K562 (cell line): ENCODE data around the gene BRPF1. TPM values are rescaled to one million over a fixed set of nuclear protein-coding genes. Genes with fewer than 3 reads are reported as not detected.

Source experiments
- ATF7 ChIP-seq: fragments of 450-650 bp; IDR thresholded peaks from 2 replicates; pipeline ENCODE4 v1.7.1; 2014; ENCODE audit warnings: mild to moderate bottlenecking, moderate library complexity
- CREBBP ChIP-seq: IDR thresholded peaks from one replicate; pipeline ENCODE4 v1.6.1; 2012; ENCODE audit warnings: low read depth, mild to moderate bottlenecking, control low read depth, inconsistent platforms, low read length
- DEAF1 ChIP-seq: fragments of 450-650 bp; formaldehyde crosslinking; IDR thresholded peaks from 2 replicates; pipeline ENCODE4 v1.4.0; 2020; ENCODE audit warnings: mild to moderate bottlenecking, moderate library complexity
- E2F8 ChIP-seq: fragments of 450-650 bp; IDR thresholded peaks from 2 replicates; pipeline ENCODE4 v1.7.1; 2018; ENCODE audit warnings: mild to moderate bottlenecking, low read depth; ENCODE audit not compliant: partially characterized antibody
- ELF1 ChIP-seq: fragments of 200-800 bp; sonication (Bioruptor generic); IDR thresholded peaks from 2 replicates; pipeline ENCODE4 v1.6.1; 2016; ENCODE audit warnings: missing genetic modification characterization, missing compliant biosample characterization
- ESRRB ChIP-seq: fragments of 250-450 bp; sonication (Bioruptor Pico); IDR thresholded peaks from 2 replicates; pipeline ENCODE4 v1.5.0; 2020; ENCODE audit warnings: mild to moderate bottlenecking, moderate library complexity, borderline replicate concordance
- GMEB1 ChIP-seq: fragments of 250-450 bp; sonication (Bioruptor Pico); IDR thresholded peaks from 2 replicates; pipeline ENCODE4 v1.4.0; 2020; ENCODE audit warnings: mild to moderate bottlenecking
- HDAC1 ChIP-seq, 2 experiments: fragments of 450-650 bp; IDR thresholded peaks; 2 replicates each; pipeline ENCODE4 v1.6.1; 2016 to 2017; ENCODE audit warnings: inconsistent platforms in 1 of 2, mild to moderate bottlenecking in 1 of 2, moderate library complexity in 1 of 2
- JUNB ChIP-seq: fragments of 450-650 bp; formaldehyde crosslinking; conservative IDR thresholded peaks from 2 replicates; pipeline ENCODE4 v1.4.0; 2020; ENCODE audit warnings: mild to moderate bottlenecking
- MCM3 ChIP-seq: fragments of 450-650 bp; IDR thresholded peaks from 2 replicates; pipeline ENCODE4 v1.6.1; 2016
- NR0B1 ChIP-seq: fragments of 450-650 bp; IDR thresholded peaks from one replicate; pipeline ENCODE4 v1.6.1; 2018; ENCODE audit warnings: mild to moderate bottlenecking, moderate library complexity; ENCODE audit not compliant: partially characterized antibody
- NR2C2 ChIP-seq, 2 experiments: fragments of 200-800 bp in 1 of 2; sonication (Bioruptor generic) in 1 of 2; sonication (generic) in 1 of 2; formaldehyde crosslinking in 1 of 2; IDR thresholded peaks; 2 replicates each; pipeline versions ENCODE4 v1.6.1 to v1.8.0; 2016 to 2022; ENCODE audit warnings: mild to moderate bottlenecking in 1 of 2, missing compliant biosample characterization in 1 of 2, missing genetic modification characterization in 1 of 2, missing genetic modification reagents in 1 of 2
- NR2F6 ChIP-seq: fragments of 450-650 bp; formaldehyde crosslinking; IDR thresholded peaks from 2 replicates; pipeline ENCODE4 v1.4.0; 2020; ENCODE audit warnings: mild to moderate bottlenecking
- PATZ1 ChIP-seq: fragments of 250-450 bp; sonication (Bioruptor Pico); IDR thresholded peaks from 2 replicates; pipeline ENCODE4 v1.5.0; 2020; ENCODE audit warnings: mild to moderate bottlenecking, borderline replicate concordance
- XRCC3 ChIP-seq: fragments of 450-650 bp; IDR thresholded peaks from 2 replicates; pipeline ENCODE4 v1.6.1; 2017; ENCODE audit warnings: mild to moderate bottlenecking, moderate library complexity
- ZNF274 ChIP-seq: IDR thresholded peaks from 2 replicates; pipeline ENCODE4 v1.6.1; 2011; ENCODE audit warnings: low read depth, mild to moderate bottlenecking, low read length, moderate library complexity, borderline replicate concordance
- ZNF316 ChIP-seq: fragments of 450-650 bp; IDR thresholded peaks from 2 replicates; pipeline ENCODE4 v1.6.1; 2016
- ZNF644 ChIP-seq: fragments of 200-800 bp; sonication (Bioruptor generic); IDR thresholded peaks from 2 replicates; pipeline ENCODE4 v1.6.1; 2016; ENCODE audit warnings: low read depth, missing genetic modification characterization, missing compliant biosample characterization
- ZNF717 ChIP-seq: fragments of 250-450 bp; sonication (Bioruptor Pico); IDR thresholded peaks from 2 replicates; pipeline ENCODE4 v1.5.0; 2021
- polyA plus RNA-seq, 8 experiments: library from polyadenylated mRNA; depleted of rRNA in 4 of 8; stranded (reverse) in 5 of 8; unstranded in 3 of 8; fragments of >200 nt; fragmentation: Nextera tagmentation in 2 of 8; fragmentation: Illumina TruSeq in 1 of 8; extraction: Ambion mirVana in 2 of 8; extraction: Trizol in 1 of 8; gene quantifications; 2 replicates each; pipeline versions ENCODE4 v1.2.1 to v1.2.3, GENCODE V29; 2011 to 2014; ENCODE audit warnings: inconsistent platforms in 1 of 8, missing spikeins in 1 of 8
- total RNA-seq, 7 experiments: library from RNA; depleted of rRNA in 6 of 7; stranded (reverse); fragments of >200 nt in 6 of 7; fragmentation: Illumina TruSeq in 2 of 7; extraction: Trizol in 2 of 7; gene quantifications; 2 replicates each; pipeline versions ENCODE4 v1.2.1 to v1.2.3, GENCODE V29; 2011 to 2021; ENCODE audit warnings: low replicate concordance in 1 of 7

The BRPF1 gene
- total and polyA plus RNA-seq, 9 of the 15 experiments (the other 6 are each of a cell fraction or from before 2014, with no cell fraction given) = 1.1 to 40.2 (median 23.5) TPM

GRCh38 chr3:9786209-9786739 lies 54.7 kb downstream of the BRPF1 start (continued):
- TF ChIP-seq ELF1 (tag) (no peak), ATF7 (no peak), GMEB1 (no peak), ZNF274 (peak; percentile 45; the same call in 1 of the 2 replicates), JUNB (CRISPR knock-in tag) (no peak), NR2F6 (CRISPR knock-in tag) (no peak), ZNF316 (no peak), MCM3 (no peak), ZNF717 (CRISPR knock-in tag) (no peak), DEAF1 (no peak), HDAC1 (IDR thresholded peaks at IDR 0.05) (peak in 1 of 2 experiments; percentile 61; a peak in 1 of 4 replicates), NR2C2 (CRISPR knock-in tag; IDR thresholded peaks at IDR 0.05) (no peak), NR2C2 (tag; IDR thresholded peaks at IDR 0.05) (no peak), PATZ1 (CRISPR knock-in tag) (no peak), CREBBP (no peak), E2F8 (no peak), NR0B1 (no peak), ESRRB (CRISPR knock-in tag) (no peak), XRCC3 (no peak), ZNF644 (peak; percentile 65; the same call in 1 of the 2 replicates)
